ENCODE data around the gene PGC. TPM values are rescaled to one million over a fixed set of nuclear protein-coding genes. Genes with fewer than 3 reads are reported as not detected.

The PGC gene
- total and polyA plus RNA-seq, 2 donors (not counting 3 experiments of a cell fraction or from before 2014, with no cell fraction given) = not detected

DNA sequence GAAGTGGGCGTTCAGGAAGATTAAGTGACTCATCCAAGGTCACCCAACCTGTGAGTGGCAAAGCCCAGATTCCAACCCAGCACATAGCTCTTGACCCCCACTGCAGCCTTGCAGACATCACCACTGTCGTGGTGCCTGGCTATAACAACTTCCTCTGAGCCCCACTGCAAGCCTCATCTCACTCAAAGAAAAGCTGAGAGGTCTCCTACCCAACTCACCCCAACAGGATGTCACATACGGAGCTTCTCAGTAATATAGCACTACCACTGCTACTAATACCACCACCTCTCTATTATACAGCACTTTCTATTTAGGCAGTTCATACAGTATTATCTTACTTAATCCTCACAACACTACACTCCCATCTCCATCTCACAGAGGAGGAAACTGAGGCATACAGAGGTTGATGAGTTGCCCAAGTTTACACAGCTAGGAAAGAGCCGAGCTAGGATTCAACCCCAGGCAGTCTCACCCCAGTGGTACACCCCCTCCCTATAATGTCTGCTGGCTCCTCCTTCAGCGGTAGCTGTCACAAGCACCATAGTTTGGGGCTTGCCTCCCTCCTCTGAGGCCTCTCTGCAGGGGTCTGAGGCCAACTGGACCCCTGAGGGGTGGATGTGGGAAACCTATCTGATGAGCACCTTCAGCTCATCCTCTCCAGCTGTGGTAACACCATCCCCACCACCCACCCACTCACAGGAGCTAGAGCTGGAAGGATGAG is 31.2 kb downstream of the PGC start:
- Histone ChIP-seq H3K27me3 (ENCODE audit: control insufficient read depth in 2 of 2, insufficient read depth in 2 of 2, low read length in 2 of 2) (no peaks in the 10 kb centered on the region), H3K4me1 (ENCODE audit: control insufficient read depth, extremely low read depth, insufficient read depth, low read length) (no peaks in the 10 kb centered on the region), H3K27ac (ENCODE audit: insufficient read depth, low read depth, low read length) (no peak overlapping the region), H3K4me3 (replicated peaks in 1 of 3; ENCODE audit: insufficient read depth in 1 of 3, low read depth in 1 of 3, low read length in 3 of 3) (no peak overlapping the region), H4K20me1 (replicated peaks; ENCODE audit: control insufficient read depth, extremely low read depth, insufficient read depth, low read length) (no peaks in the 10 kb centered on the region), H2AFZ (ENCODE audit: low read depth, low read length) (no peak overlapping the region), H3K9me3 (replicated peaks; ENCODE audit: control insufficient read depth, insufficient read depth, low read length) (no peaks in the 10 kb centered on the region), H3K36me3 (ENCODE audit: control insufficient read depth in 2 of 2, extremely low read depth in 1 of 2, insufficient read depth in 2 of 2, low read length in 2 of 2) (no peaks in the 10 kb centered on the region), H3K9ac (replicated peaks; ENCODE audit: extremely low read depth, insufficient read depth, low read length) (no peak overlapping the region), H3K79me2 (ENCODE audit: control insufficient read depth, insufficient read depth, low read length) (no peaks in the 10 kb centered on the region), H3K9me1 (replicated peaks; ENCODE audit: control insufficient read depth, extremely low read depth, insufficient read depth, low read length) (no peaks in the 10 kb centered on the region), H3K4me2 (ENCODE audit: insufficient read depth, low read length) (no peak overlapping the region)
- ChIA-PET POLR2A (no interaction called here), CTCF (interaction anchor here (0.9 to 1.8 kb wide), 3 partner anchors 15 to 72 kb away, joined by 3 to 5 read pairs (median 3); partner anchors contain the start of gene TOMM6)
- TF ChIP-seq EZH2 (IDR thresholded peaks at IDR 0.05; ENCODE audit: borderline replicate concordance, low read depth, low read length, severe bottlenecking) (no peak), POLR2A (IDR thresholded peaks at IDR 0.05; ENCODE audit: low read depth, low read length) (no peak), POLR2AphosphoS5 (IDR thresholded peaks at IDR 0.05; ENCODE audit: insufficient read depth, low read depth, low read length) (no peak), FOS (IDR thresholded peaks at IDR 0.05; ENCODE audit: borderline replicate concordance, insufficient read depth, low read length) (no peak), GATA2 (IDR thresholded peaks at IDR 0.05; ENCODE audit: insufficient read depth, insufficient read length, low read depth, low read length) (no peak), JUN (IDR thresholded peaks at IDR 0.05; ENCODE audit: borderline replicate concordance, insufficient read depth, insufficient read length, low read depth) (no peak), MYC (IDR thresholded peaks at IDR 0.05; ENCODE audit: low read depth, low read length) (no peak)
- TF ChIP-seq, protein P1, sequence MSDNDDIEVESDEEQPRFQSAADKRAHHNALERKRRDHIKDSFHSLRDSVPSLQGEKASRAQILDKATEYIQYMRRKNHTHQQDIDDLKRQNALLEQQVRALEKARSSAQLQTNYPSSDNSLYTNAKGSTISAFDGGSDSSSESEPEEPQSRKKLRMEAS (IDR thresholded peaks at IDR 0.05; ENCODE audit: insufficient read depth, insufficient read length) = no peak
- TF ChIP-seq, protein P2, sequence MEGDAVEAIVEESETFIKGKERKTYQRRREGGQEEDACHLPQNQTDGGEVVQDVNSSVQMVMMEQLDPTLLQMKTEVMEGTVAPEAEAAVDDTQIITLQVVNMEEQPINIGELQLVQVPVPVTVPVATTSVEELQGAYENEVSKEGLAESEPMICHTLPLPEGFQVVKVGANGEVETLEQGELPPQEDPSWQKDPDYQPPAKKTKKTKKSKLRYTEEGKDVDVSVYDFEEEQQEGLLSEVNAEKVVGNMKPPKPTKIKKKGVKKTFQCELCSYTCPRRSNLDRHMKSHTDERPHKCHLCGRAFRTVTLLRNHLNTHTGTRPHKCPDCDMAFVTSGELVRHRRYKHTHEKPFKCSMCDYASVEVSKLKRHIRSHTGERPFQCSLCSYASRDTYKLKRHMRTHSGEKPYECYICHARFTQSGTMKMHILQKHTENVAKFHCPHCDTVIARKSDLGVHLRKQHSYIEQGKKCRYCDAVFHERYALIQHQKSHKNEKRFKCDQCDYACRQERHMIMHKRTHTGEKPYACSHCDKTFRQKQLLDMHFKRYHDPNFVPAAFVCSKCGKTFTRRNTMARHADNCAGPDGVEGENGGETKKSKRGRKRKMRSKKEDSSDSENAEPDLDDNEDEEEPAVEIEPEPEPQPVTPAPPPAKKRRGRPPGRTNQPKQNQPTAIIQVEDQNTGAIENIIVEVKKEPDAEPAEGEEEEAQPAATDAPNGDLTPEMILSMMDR (IDR thresholded peaks at IDR 0.05; ENCODE audit: extremely low read depth in 1 of 2, insufficient read depth in 1 of 2, low read depth in 1 of 2, low read length in 2 of 2) = no peak
- FAIRE-seq = no peak
- no TSS peak for BruUV-seq (replicated peaks)
- DNase-seq (ENCODE audit: low read depth, low spot score) = no peak
- dilution Hi-C loops (cut with MboI; ENCODE audit: extremely low pct_ligation_motif_present, low sequenced_read_pairs) = no loop called here
- intact Hi-C loops (cut with micrococcal nuclease) = loop anchor here (1.0 kb wide), 1 partner anchor 16 kb away; no protein-coding TSS in a partner anchor

Measured in endothelial cell of umbilical vein (primary cell).